ENCODE data around the gene CNPY2. TPM values are rescaled to one million over a fixed set of nuclear protein-coding genes. Genes with fewer than 3 reads are reported as not detected.
A peak's percentile ranks its signal among the peaks of the same experiment; 100 is the strongest.

Gene CNPY2
- total and polyA plus RNA-seq, 2 of the 13 experiments (the other 11 are each of a cell fraction or from before 2014, with no cell fraction given), result 285 to 356 TPM

DNA sequence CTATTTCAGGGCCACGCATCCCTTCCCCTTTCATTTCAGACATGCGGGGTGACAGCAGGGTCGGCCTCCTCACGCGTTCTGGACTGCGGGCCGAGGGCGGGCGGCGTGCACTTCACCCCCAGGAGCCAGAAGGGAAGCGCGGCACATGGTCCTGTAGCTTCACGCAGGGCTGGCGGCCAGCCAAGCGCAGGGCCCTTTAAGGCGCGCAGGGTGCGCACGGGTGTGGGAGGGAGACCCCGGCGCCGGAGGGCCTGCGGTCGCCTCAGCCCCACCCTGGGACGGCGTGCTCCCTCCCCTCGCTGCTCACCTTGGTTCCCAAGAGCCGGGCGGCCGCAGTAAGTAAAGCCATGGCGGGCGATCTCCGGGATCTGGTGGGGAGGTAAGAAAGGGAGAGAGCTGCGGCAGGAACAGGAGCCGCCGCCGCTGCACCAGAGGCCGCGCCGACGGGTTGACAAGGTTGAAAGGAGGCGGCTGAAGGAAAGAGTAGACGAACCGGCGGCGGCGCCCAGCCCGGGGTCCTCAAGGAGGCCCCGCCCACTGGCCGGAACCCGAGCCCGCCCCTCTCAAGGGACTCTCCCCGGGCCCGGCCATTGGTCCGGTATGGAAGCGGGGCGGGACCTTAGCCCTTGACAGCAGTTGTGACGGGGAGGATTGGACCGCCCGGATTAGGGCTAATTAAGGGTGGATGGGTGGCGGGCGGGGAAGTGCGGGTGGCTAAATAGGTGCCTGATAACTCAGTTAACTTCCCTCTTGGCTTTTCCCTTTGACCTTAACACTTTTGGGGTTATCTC is 15.7 kb downstream of the CNPY2 start, which contains the start of gene CS (continued):
- TF ChIP-seq CBFB (CRISPR knock-in tag; IDR thresholded peaks at IDR 0.05) (peak; percentile 74), HIVEP1 (CRISPR knock-in tag; IDR thresholded peaks at IDR 0.05) (peak; percentile 91), KMT2A (CRISPR knock-in tag; IDR thresholded peaks at IDR 0.05) (peak; percentile 52; the same call in 1 of the 2 replicates), SNAPC2 (CRISPR knock-in tag; IDR thresholded peaks at IDR 0.05) (0 out of 2 replicates have a peak, but pooled peaks have one; percentile 50), FOXJ3 (CRISPR knock-in tag; IDR thresholded peaks at IDR 0.05; ENCODE audit: borderline replicate concordance) (no peak), REL (CRISPR knock-in tag; conservative IDR thresholded peaks at IDR 0.05) (no peak), NR2F1 (CRISPR knock-in tag; IDR thresholded peaks at IDR 0.05) (no peak), HDAC2 (CRISPR knock-in tag; IDR thresholded peaks at IDR 0.05) (no peak), SPEN (CRISPR knock-in tag; IDR thresholded peaks at IDR 0.05; ENCODE audit: low read depth) (peak; percentile 30; the same call in 1 of the 2 replicates), FOXP1 (IDR thresholded peaks at IDR 0.05) (no peak), FOXP1 (CRISPR knock-in tag; IDR thresholded peaks at IDR 0.05) (no peak; the same call in 1 of the 2 replicates), ZNF550 (CRISPR knock-in tag; IDR thresholded peaks at IDR 0.05; ENCODE audit: borderline replicate concordance) (no peak), SRSF1 (optimal IDR thresholded peaks at IDR 0.05; ENCODE audit: low read depth, low read length) (no peak), PHF8 (CRISPR knock-in tag; IDR thresholded peaks at IDR 0.05) (peak; percentile 84), SOX13 (IDR thresholded peaks at IDR 0.05) (no peak), SOX13 (CRISPR knock-in tag; conservative IDR thresholded peaks at IDR 0.05 in 1 of 2, IDR thresholded peaks at IDR 0.05 in 1 of 2) (no peak)
- TF ChIP-seq, protein P1, sequence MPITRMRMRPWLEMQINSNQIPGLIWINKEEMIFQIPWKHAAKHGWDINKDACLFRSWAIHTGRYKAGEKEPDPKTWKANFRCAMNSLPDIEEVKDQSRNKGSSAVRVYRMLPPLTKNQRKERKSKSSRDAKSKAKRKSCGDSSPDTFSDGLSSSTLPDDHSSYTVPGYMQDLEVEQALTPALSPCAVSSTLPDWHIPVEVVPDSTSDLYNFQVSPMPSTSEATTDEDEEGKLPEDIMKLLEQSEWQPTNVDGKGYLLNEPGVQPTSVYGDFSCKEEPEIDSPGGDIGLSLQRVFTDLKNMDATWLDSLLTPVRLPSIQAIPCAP (CRISPR knock-in tag; IDR thresholded peaks at IDR 0.05; ENCODE audit: low read depth), result no peak; the same call in 1 of the 2 replicates
- TF ChIP-seq, protein P2, sequence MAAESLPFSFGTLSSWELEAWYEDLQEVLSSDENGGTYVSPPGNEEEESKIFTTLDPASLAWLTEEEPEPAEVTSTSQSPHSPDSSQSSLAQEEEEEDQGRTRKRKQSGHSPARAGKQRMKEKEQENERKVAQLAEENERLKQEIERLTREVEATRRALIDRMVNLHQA (CRISPR knock-in tag; IDR thresholded peaks at IDR 0.05), result no peak
- TF ChIP-seq, protein P3, sequence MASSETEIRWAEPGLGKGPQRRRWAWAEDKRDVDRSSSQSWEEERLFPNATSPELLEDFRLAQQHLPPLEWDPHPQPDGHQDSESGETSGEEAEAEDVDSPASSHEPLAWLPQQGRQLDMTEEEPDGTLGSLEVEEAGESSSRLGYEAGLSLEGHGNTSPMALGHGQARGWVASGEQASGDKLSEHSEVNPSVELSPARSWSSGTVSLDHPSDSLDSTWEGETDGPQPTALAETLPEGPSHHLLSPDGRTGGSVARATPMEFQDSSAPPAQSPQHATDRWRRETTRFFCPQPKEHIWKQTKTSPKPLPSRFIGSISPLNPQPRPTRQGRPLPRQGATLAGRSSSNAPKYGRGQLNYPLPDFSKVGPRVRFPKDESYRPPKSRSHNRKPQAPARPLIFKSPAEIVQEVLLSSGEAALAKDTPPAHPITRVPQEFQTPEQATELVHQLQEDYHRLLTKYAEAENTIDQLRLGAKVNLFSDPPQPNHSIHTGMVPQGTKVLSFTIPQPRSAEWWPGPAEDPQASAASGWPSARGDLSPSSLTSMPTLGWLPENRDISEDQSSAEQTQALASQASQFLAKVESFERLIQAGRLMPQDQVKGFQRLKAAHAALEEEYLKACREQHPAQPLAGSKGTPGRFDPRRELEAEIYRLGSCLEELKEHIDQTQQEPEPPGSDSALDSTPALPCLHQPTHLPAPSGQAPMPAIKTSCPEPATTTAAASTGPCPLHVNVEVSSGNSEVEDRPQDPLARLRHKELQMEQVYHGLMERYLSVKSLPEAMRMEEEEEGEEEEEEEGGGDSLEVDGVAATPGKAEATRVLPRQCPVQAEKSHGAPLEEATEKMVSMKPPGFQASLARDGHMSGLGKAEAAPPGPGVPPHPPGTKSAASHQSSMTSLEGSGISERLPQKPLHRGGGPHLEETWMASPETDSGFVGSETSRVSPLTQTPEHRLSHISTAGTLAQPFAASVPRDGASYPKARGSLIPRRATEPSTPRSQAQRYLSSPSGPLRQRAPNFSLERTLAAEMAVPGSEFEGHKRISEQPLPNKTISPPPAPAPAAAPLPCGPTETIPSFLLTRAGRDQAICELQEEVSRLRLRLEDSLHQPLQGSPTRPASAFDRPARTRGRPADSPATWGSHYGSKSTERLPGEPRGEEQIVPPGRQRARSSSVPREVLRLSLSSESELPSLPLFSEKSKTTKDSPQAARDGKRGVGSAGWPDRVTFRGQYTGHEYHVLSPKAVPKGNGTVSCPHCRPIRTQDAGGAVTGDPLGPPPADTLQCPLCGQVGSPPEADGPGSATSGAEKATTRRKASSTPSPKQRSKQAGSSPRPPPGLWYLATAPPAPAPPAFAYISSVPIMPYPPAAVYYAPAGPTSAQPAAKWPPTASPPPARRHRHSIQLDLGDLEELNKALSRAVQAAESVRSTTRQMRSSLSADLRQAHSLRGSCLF (CRISPR knock-in tag; IDR thresholded peaks at IDR 0.05; ENCODE audit: borderline replicate concordance), result no peak
- TF ChIP-seq, protein P4, sequence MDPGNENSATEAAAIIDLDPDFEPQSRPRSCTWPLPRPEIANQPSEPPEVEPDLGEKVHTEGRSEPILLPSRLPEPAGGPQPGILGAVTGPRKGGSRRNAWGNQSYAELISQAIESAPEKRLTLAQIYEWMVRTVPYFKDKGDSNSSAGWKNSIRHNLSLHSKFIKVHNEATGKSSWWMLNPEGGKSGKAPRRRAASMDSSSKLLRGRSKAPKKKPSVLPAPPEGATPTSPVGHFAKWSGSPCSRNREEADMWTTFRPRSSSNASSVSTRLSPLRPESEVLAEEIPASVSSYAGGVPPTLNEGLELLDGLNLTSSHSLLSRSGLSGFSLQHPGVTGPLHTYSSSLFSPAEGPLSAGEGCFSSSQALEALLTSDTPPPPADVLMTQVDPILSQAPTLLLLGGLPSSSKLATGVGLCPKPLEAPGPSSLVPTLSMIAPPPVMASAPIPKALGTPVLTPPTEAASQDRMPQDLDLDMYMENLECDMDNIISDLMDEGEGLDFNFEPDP (CRISPR knock-in tag; conservative IDR thresholded peaks at IDR 0.05), result no peak
- TF ChIP-seq, protein P5, sequence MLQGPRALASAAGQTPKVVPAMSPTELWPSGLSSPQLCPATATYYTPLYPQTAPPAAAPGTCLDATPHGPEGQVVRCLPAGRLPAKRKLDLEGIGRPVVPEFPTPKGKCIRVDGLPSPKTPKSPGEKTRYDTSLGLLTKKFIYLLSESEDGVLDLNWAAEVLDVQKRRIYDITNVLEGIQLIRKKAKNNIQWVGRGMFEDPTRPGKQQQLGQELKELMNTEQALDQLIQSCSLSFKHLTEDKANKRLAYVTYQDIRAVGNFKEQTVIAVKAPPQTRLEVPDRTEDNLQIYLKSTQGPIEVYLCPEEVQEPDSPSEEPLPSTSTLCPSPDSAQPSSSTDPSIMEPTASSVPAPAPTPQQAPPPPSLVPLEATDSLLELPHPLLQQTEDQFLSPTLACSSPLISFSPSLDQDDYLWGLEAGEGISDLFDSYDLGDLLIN (CRISPR knock-in tag; IDR thresholded peaks at IDR 0.05; ENCODE audit: borderline replicate concordance), result no peak

Data from HepG2 (cell line).